K562 (cell line): Measurements from ENCODE around the gene BTBD18. TPM values are rescaled to one million over a fixed set of nuclear protein-coding genes. Genes with fewer than 3 reads are reported as not detected.

Experiments used
- ATAC-seq: fragments of 200-7000 bp; cut with Tn5 transposase; 3 replicates; pipeline ENCODE4 v1.9.1; 2020; ENCODE audit warnings: moderate library complexity
- BruUV-seq: library from RNA; stranded (reverse); fragments of 400-500 nt; replicated peaks from 2 replicates; lab custom pipeline; 2021; lab: Mats Ljungman, UMichigan
- CTCF ChIA-PET: fragments of 300-600 bp; formaldehyde crosslinking; extraction: SDS; loops from one replicate; lab custom pipeline; 2021; ENCODE audit warnings: low intra/inter-chr PET ratio; lab: Yijun Ruan, JAX
- POLR2A ChIA-PET: fragments of 300-600, 350-650 bp; sonication (Branson Sonifier 250); formaldehyde crosslinking; extraction: SDS; loops from one replicate; lab custom pipeline; 2021; ENCODE audit warnings: antibody characterized with exemption, inconsistent platforms; lab: Yijun Ruan, JAX
- DNase-seq, 4 experiments: peaks; one replicate each; pipeline versions ENCODE4 v3.0.0 to v3.0.0-alpha.2; 2011 to 2018; ENCODE audit warnings: low spot score in 3 of 4, mixed read lengths in 3 of 4; ENCODE audit errors: extremely low read depth in 1 of 4
- FAIRE-seq: peaks from 2 replicates; lab custom pipeline; 2011; peaks lifted over from hg19 to GRCh38; lab: Jason Lieb, UNC
- H2AFZ ChIP-seq: 2 replicates; pipeline ENCODE4 v1.6.0; 2011; ENCODE audit warnings: low read depth, low read length, control low read depth, inconsistent platforms
- H3K27ac ChIP-seq: fragments of 200-600 bp; 3 replicates; pipeline ENCODE4 v1.8.0; 2011; ENCODE audit warnings: low read depth, mild to moderate bottlenecking, control low read depth, inconsistent platforms, low read length, moderate library complexity, mixed read lengths; ENCODE audit errors: extremely low read depth
- H3K27me3 ChIP-seq, 2 experiments: fragments of 300-600 bp in 1 of 2; 2 replicates in 1 of 2; 3 replicates in 1 of 2; pipeline versions ENCODE4 v1.6.0 to v1.8.0; 2011; ENCODE audit warnings: inconsistent platforms in 2 of 2, low read length in 2 of 2, mild to moderate bottlenecking in 1 of 2, mixed read lengths in 1 of 2, moderate library complexity in 1 of 2; ENCODE audit not compliant: control insufficient read depth in 2 of 2, insufficient read depth in 2 of 2
- H3K36me3 ChIP-seq: fragments of 300-600 bp; 3 replicates; pipeline ENCODE4 v1.8.0; 2011; ENCODE audit warnings: mild to moderate bottlenecking, low read length, inconsistent platforms; ENCODE audit not compliant: control insufficient read depth, insufficient read depth
- H3K4me1 ChIP-seq, 2 experiments: fragments of 200-600 bp in 1 of 2; replicated peaks in 1 of 2; 2 replicates in 1 of 2; 3 replicates in 1 of 2; pipeline versions ENCODE4 v1.5.1 to v1.8.0; 2011; ENCODE audit warnings: inconsistent platforms in 2 of 2, low read length in 2 of 2, mild to moderate bottlenecking in 1 of 2, mixed read lengths in 1 of 2, moderate library complexity in 1 of 2; ENCODE audit not compliant: control insufficient read depth in 2 of 2, insufficient read depth in 2 of 2
- H3K4me2 ChIP-seq: 2 replicates; pipeline ENCODE4 v1.6.1; 2011; ENCODE audit warnings: low read length, control low read depth, inconsistent platforms, mixed read lengths; ENCODE audit not compliant: insufficient read depth
- H3K4me3 ChIP-seq: fragments of 200-600 bp; sonication (generic), shearing (Covaris generic); 2 replicates; pipeline ENCODE4 v1.5.1; 2016; ENCODE audit warnings: control low read depth, inconsistent platforms
- H3K79me2 ChIP-seq: fragments of 200-600 bp; 3 replicates; pipeline ENCODE4 v1.8.0; 2011; ENCODE audit warnings: low read length, inconsistent platforms; ENCODE audit not compliant: control insufficient read depth, insufficient read depth
- H3K9ac ChIP-seq, 2 experiments: 2 replicates each; pipeline versions ENCODE4 v1.6.0 to v1.6.1; 2011; ENCODE audit warnings: low read depth in 2 of 2, low read length in 2 of 2, control low read depth in 1 of 2, inconsistent platforms in 1 of 2, mild to moderate bottlenecking in 1 of 2, mixed read lengths in 1 of 2; ENCODE audit not compliant: insufficient read depth in 1 of 2
- H3K9me1 ChIP-seq: one replicate; pipeline ENCODE4 v1.6.0; 2011; ENCODE audit warnings: inconsistent platforms, mild to moderate bottlenecking, low read length, moderate library complexity; ENCODE audit not compliant: control insufficient read depth, insufficient read depth
- H3K9me3 ChIP-seq: replicated peaks from 2 replicates; pipeline ENCODE4 v1.5.1; 2011; ENCODE audit warnings: low read depth, low read length, inconsistent platforms; ENCODE audit not compliant: control insufficient read depth, insufficient read depth
- H4K20me1 ChIP-seq: replicated peaks from 2 replicates; pipeline ENCODE4 v1.6.1; 2011; ENCODE audit warnings: low read length, inconsistent platforms, mixed read lengths; ENCODE audit not compliant: control insufficient read depth, insufficient read depth
- ARID1B ChIP-seq: fragments of 450-650 bp; IDR thresholded peaks from 2 replicates; pipeline ENCODE4 v1.6.1; 2016; ENCODE audit warnings: antibody characterized with exemption, mild to moderate bottlenecking, inconsistent platforms
- BCLAF1 ChIP-seq, 2 experiments: fragments of 450-650 bp in 1 of 2; IDR thresholded peaks; 2 replicates each; pipeline ENCODE4 v1.6.1; 2011 to 2017; ENCODE audit warnings: low read depth in 2 of 2, antibody characterized with exemption in 1 of 2, borderline replicate concordance in 1 of 2, low read length in 1 of 2, mild to moderate bottlenecking in 1 of 2, mixed read lengths in 1 of 2; ENCODE audit not compliant: control insufficient read depth in 1 of 2
- NEUROD1 ChIP-seq: fragments of 150-350 bp; IDR thresholded peaks from 2 replicates; pipeline ENCODE4 v1.6.1; 2014; ENCODE audit warnings: borderline replicate concordance, low read length, low read depth; ENCODE audit not compliant: partially characterized antibody
- ZBED1 ChIP-seq: IDR thresholded peaks from 2 replicates; pipeline ENCODE4 v1.6.1; 2014
- ZNF224 ChIP-seq: sonication (generic); formaldehyde crosslinking; IDR thresholded peaks from 2 replicates; pipeline ENCODE4 v1.8.0; 2022; ENCODE audit warnings: mild to moderate bottlenecking, missing genetic modification reagents
- ZNF431 ChIP-seq: sonication (generic); formaldehyde crosslinking; IDR thresholded peaks from 2 replicates; pipeline ENCODE4 v1.8.0; 2022; ENCODE audit warnings: mild to moderate bottlenecking, missing genetic modification reagents
- ZNF445 ChIP-seq: fragments of 250-450 bp; sonication (Bioruptor Pico); IDR thresholded peaks from 2 replicates; pipeline ENCODE4 v1.4.0; 2020; ENCODE audit warnings: low read depth, mild to moderate bottlenecking, moderate library complexity
- ZNF766 ChIP-seq: fragments of 200-800 bp; sonication (Bioruptor generic); conservative IDR thresholded peaks from 2 replicates; pipeline ENCODE4 v1.6.1; 2016; ENCODE audit warnings: missing genetic modification characterization, missing compliant biosample characterization
- WGBS: fragments of 100-300 bp; shearing (Covaris generic); methylation state at CpG from one replicate; pipeline ENCODE4 v1.1.6; 2016; ENCODE audit warnings: low coverage, mixed read lengths; ENCODE audit not compliant: insufficient coverage; ENCODE audit errors: missing lambda C conversion rate; 5-methylcytosine and 5-hydroxymethylcytosine counted together
- in situ Hi-C: fragments of 300-500 bp; cut with MboI; formaldehyde crosslinking; loops from 4 replicates; pipeline ENCODE4 v1.15.0; 2018; ENCODE audit warnings: inconsistent platforms, mixed read lengths
- intact Hi-C: fragments of 100-400 bp; cut with micrococcal nuclease; formaldehyde crosslinking; loops from 2 replicates; pipeline ENCODE4 v1.14.2; 2022
- polyA plus RNA-seq, 8 experiments: library from polyadenylated mRNA; depleted of rRNA in 4 of 8; stranded (reverse) in 5 of 8; unstranded in 3 of 8; fragments of >200 nt; fragmentation: Nextera tagmentation in 2 of 8; fragmentation: Illumina TruSeq in 1 of 8; extraction: Ambion mirVana in 2 of 8; extraction: Trizol in 1 of 8; gene quantifications; 2 replicates each; pipeline versions ENCODE4 v1.2.1 to v1.2.3, GENCODE V29; 2011 to 2014; ENCODE audit warnings: inconsistent platforms in 1 of 8, missing spikeins in 1 of 8
- total RNA-seq, 7 experiments: library from RNA; depleted of rRNA in 6 of 7; stranded (reverse); fragments of >200 nt in 6 of 7; fragmentation: Illumina TruSeq in 2 of 7; extraction: Trizol in 2 of 7; gene quantifications; 2 replicates each; pipeline versions ENCODE4 v1.2.1 to v1.2.3, GENCODE V29; 2011 to 2021; ENCODE audit warnings: low replicate concordance in 1 of 7
- TF ChIP-seq, protein P1 (sequence below), 2 experiments: IDR thresholded peaks in 1 of 2; conservative IDR thresholded peaks in 1 of 2; 2 replicates each; pipeline ENCODE4 v1.6.1; 2016; ENCODE audit warnings: low read depth in 2 of 2, mild to moderate bottlenecking in 1 of 2, missing compliant biosample characterization in 1 of 2, missing genetic modification characterization in 1 of 2, moderate library complexity in 1 of 2
- TF ChIP-seq, protein P2 (sequence below): fragments of 450-650 bp; IDR thresholded peaks from 2 replicates; pipeline ENCODE4 v1.6.1; 2016; ENCODE audit warnings: borderline replicate concordance

The BTBD18 gene
- total and polyA plus RNA-seq, 9 of the 15 experiments (the other 6 are each of a cell fraction or from before 2014, with no cell fraction given), result 0.06 TPM; not detected in 8

DNA sequence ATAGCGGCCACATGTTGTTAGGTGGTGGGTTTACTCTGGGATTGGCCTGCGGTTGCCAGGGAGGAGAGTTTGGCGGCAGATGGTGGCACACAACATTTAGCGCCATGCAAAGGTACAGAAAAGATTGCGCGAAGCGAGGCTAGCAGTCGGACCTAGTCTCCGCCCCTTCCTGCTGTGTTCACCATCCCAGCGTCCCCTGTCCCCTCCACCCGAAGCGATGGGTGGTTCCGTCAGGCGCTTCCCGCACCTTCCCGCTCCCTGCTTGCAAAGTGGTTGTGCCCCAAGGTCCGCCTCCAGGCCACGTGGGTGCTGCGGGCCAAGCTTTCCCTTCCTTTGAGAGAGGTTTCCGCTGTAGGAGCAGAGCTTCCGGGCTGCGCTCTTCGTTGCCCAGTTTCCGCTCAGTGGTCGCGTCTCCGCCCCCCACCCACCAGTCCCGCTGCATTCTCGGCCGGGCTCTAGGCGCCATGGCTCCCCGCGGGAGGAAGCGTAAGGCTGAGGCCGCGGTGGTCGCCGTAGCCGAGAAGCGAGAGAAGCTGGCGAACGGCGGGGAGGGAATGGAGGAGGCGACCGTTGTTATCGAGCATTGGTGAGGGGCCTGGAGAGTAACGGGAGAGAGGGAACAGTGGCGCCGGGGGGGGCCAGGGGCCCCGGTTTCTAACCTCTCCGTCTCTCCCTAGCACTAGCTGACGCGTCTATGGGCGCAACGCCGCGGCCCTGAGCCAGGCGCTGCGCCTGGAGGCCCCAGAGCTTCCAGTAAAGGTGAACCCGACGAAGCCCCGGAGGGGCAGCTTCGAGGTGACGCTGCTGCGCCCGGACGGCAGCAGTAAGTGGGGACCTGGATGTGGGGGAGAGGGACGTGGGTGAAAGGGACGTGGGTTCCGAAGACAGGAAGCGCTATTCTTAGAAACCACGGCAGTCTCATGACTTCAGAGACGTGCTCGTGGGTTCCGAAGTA is 10.2 kb downstream of the BTBD18 start, which contains the start of gene SELENOH:
SELENOH (plus strand) TSS at position 360 of the 955 bp plus-strand sequence; CDS start at position 465, 105 bp downstream.
- CTCF ChIA-PET, result no interaction called here
- in situ Hi-C loops, result no loop called here
- intact Hi-C loops, result loop anchor here (1.0 kb wide), 2 partner anchors 27 to 74 kb away; no protein-coding TSS in a partner anchor
- peak; percentile 96 for ATAC-seq
- under 1% methylated on average over 59 of the region's 75 CpGs for WGBS
- Histone ChIP-seq H3K79me2 (peaks cover 42% of the 10 kb centered on the region), H3K27me3 (no peaks in the 10 kb centered on the region), H3K4me3 (peak within 1 kb of the TSS; percentile 70), H3K4me2 (peak within 1 kb of the TSS; percentile 90), H3K27ac (peak within 1 kb of the TSS; percentile 86), H3K9ac (peak within 1 kb of the TSS; percentile 90 to 97), H3K36me3 (peaks cover 88% of the 10 kb centered on the region), H3K9me3 (no peaks in the 10 kb centered on the region), H3K9me1 (no peaks in the 10 kb centered on the region), H2AFZ (peak within 1 kb of the TSS; percentile 84), H3K4me1 (peaks cover 10 to 11% of the 10 kb centered on the region in 2 experiments; a peak in 4 of 5 replicates), H4K20me1 (no peaks in the 10 kb centered on the region)
- DNase-seq, result peak; percentile 88 to 98 (median 92)
- BruUV-seq, result TSS peak; percentile 65
- POLR2A ChIA-PET, result interaction anchor here (0.6 to 2.7 kb wide), 22 partner anchors 7 to 423 kb away, joined by 3 to 25 read pairs (median 4); partner anchors contain the start of genes BTBD18, CTNND1 and MED19
- peak; percentile 93 for FAIRE-seq
- TF ChIP-seq ARID1B (peak; percentile 60), ZBED1 (0 out of 2 replicates have a peak, but pooled peaks have one; percentile 76), BCLAF1 (IDR thresholded peaks at IDR 0.05; ENCODE audit: borderline replicate concordance in 1 of 2, control insufficient read depth in 1 of 2, low read depth in 2 of 2, low read length in 1 of 2) (peak; percentile 46 to 99; a peak in 3 of 4 replicates), ZNF431 (CRISPR knock-in tag) (peak; percentile 36; the same call in 1 of the 2 replicates), ZNF224 (CRISPR knock-in tag) (peak; percentile 51; the same call in 1 of the 2 replicates), ZNF445 (no peak), NEUROD1 (peak; percentile 95), ZNF766 (peak; percentile 83)
- TF ChIP-seq, protein P1, sequence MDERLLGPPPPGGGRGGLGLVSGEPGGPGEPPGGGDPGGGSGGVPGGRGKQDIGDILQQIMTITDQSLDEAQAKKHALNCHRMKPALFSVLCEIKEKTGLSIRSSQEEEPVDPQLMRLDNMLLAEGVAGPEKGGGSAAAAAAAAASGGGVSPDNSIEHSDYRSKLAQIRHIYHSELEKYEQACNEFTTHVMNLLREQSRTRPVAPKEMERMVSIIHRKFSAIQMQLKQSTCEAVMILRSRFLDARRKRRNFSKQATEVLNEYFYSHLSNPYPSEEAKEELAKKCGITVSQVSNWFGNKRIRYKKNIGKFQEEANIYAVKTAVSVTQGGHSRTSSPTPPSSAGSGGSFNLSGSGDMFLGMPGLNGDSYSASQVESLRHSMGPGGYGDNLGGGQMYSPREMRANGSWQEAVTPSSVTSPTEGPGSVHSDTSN (CRISPR knock-in tag; IDR thresholded peaks at IDR 0.05; ENCODE audit: low read depth), result no peak
- TF ChIP-seq, protein P1 (tag; conservative IDR thresholded peaks at IDR 0.05; ENCODE audit: low read depth), result no peak
- TF ChIP-seq, protein P2, sequence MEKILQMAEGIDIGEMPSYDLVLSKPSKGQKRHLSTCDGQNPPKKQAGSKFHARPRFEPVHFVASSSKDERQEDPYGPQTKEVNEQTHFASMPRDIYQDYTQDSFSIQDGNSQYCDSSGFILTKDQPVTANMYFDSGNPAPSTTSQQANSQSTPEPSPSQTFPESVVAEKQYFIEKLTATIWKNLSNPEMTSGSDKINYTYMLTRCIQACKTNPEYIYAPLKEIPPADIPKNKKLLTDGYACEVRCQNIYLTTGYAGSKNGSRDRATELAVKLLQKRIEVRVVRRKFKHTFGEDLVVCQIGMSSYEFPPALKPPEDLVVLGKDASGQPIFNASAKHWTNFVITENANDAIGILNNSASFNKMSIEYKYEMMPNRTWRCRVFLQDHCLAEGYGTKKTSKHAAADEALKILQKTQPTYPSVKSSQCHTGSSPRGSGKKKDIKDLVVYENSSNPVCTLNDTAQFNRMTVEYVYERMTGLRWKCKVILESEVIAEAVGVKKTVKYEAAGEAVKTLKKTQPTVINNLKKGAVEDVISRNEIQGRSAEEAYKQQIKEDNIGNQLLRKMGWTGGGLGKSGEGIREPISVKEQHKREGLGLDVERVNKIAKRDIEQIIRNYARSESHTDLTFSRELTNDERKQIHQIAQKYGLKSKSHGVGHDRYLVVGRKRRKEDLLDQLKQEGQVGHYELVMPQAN, result peak; percentile 97
